ENCODE measurements around the gene DDX24. TPM values are rescaled to one million over a fixed set of nuclear protein-coding genes. Genes with fewer than 3 reads are reported as not detected.

DDX24 gene
- total RNA-seq, 1 experiment from 2014 or later = 174 TPM

GRCh38 chr14:94126419-94126677 is 45.3 kb upstream of the DDX24 start (continued):
- TF ChIP-seq ZNF317 (CRISPR knock-in tag; IDR thresholded peaks at IDR 0.05; ENCODE audit: borderline replicate concordance, low read depth) (no peak), NFE2L1 (CRISPR knock-in tag; IDR thresholded peaks at IDR 0.05) (no peak), ZNF138 (CRISPR knock-in tag; conservative IDR thresholded peaks at IDR 0.05) (no peak), GRHL2 (CRISPR knock-in tag; IDR thresholded peaks at IDR 0.05; ENCODE audit: insufficient replicate concordance, severe bottlenecking) (no peak), MYBL2 (CRISPR knock-in tag; IDR thresholded peaks at IDR 0.05) (no peak), GTF2I (CRISPR knock-in tag; conservative IDR thresholded peaks at IDR 0.05) (no peak), FOXK1 (CRISPR knock-in tag; IDR thresholded peaks at IDR 0.05) (no peak)

- Mint-ChIP-seq H3K4me3 (no peak overlapping the region), H3K9me3 (peaks cover 3% of the 10 kb centered on the region), H3K36me3 (no peaks in the 10 kb centered on the region), H3K4me1 (peaks cover 11% of the 10 kb centered on the region), H3K27ac (no peak overlapping the region), H3K27me3 (ENCODE audit: low read depth) (peaks cover 12% of the 10 kb centered on the region)
- TF ChIP-seq E2F4 (CRISPR knock-in tag; IDR thresholded peaks at IDR 0.05; ENCODE audit: borderline replicate concordance, low read depth) = no peak
- POLR2A ChIA-PET = no interaction called here
- ATAC-seq (no peak), DNase-seq (ENCODE audit: low spot score) (no peak)
- CTCF ChIA-PET = interaction anchor here (1.6 kb wide), 1 partner anchor 10 kb away, joined by 5 read pairs; no protein-coding TSS in a partner anchor
These were observed 44.8 kb upstream of the DDX24 start for GRCh38 chr14:94125659-94126418.

- TF ChIP-seq HMGA2 (CRISPR knock-in tag; IDR thresholded peaks at IDR 0.05) (no peak), E2F1 (CRISPR knock-in tag; IDR thresholded peaks at IDR 0.05) (no peak), EMX1 (CRISPR knock-in tag; IDR thresholded peaks at IDR 0.05) (no peak), ZNF219 (CRISPR knock-in tag; IDR thresholded peaks at IDR 0.05; ENCODE audit: borderline replicate concordance) (no peak)
- CTCF ChIA-PET = interaction anchor here (0.6 to 1.6 kb wide), 2 partner anchors 12 to 89 kb away, joined by 3 to 5 read pairs; no protein-coding TSS in a partner anchor
- peaks cover 10% of the 10 kb centered on the region for H3K9me3 Mint-ChIP-seq
- DNase-seq (ENCODE audit: low spot score) = no peak
- H3K4me1 Mint-ChIP-seq = peaks cover 7% of the 10 kb centered on the region
- no peak overlapping the region for H3K4me3 Mint-ChIP-seq
- ATAC-seq = no peak
- H3K27ac Mint-ChIP-seq = no peak overlapping the region
- POLR2A ChIA-PET = interaction anchor here (0.9 kb wide), 1 partner anchor 73 kb away, joined by 3 read pairs; no protein-coding TSS in a partner anchor
- H3K27me3 Mint-ChIP-seq (ENCODE audit: low read depth) = peaks cover 18% of the 10 kb centered on the region
- H3K36me3 Mint-ChIP-seq = no peaks in the 10 kb centered on the region
These were observed 43.8 kb upstream of the DDX24 start for GRCh38 chr14:94124582-94125377.

GRCh38 chr14:94123868-94124267 is 42.9 kb upstream of the DDX24 start:
- CTCF ChIA-PET = no interaction called here
- H3K9me3 Mint-ChIP-seq = peaks cover 14% of the 10 kb centered on the region
- H3K4me3 Mint-ChIP-seq = no peak overlapping the region
- DNase-seq (ENCODE audit: low spot score) = no peak
- POLR2A ChIA-PET = no interaction called here
- H3K36me3 Mint-ChIP-seq = no peaks in the 10 kb centered on the region
- ATAC-seq = no peak
- H3K27ac Mint-ChIP-seq = no peak overlapping the region
- H3K4me1 Mint-ChIP-seq = peaks cover 5% of the 10 kb centered on the region
- peaks cover 22% of the 10 kb centered on the region for H3K27me3 Mint-ChIP-seq (ENCODE audit: low read depth)
- no peak for TF ChIP-seq ZNF425 (CRISPR knock-in tag; conservative IDR thresholded peaks at IDR 0.05)
- TF ChIP-seq ZNF532 (CRISPR knock-in tag; IDR thresholded peaks at IDR 0.05; ENCODE audit: borderline replicate concordance) = no peak
- TF ChIP-seq RELA (CRISPR knock-in tag; IDR thresholded peaks at IDR 0.05; ENCODE audit: borderline replicate concordance) = no peak
- no peak for TF ChIP-seq TEAD4 (CRISPR knock-in tag; IDR thresholded peaks at IDR 0.05)
- no peak for TF ChIP-seq ZNF396 (CRISPR knock-in tag; IDR thresholded peaks at IDR 0.05; ENCODE audit: borderline replicate concordance)
- TF ChIP-seq ERG (CRISPR knock-in tag; IDR thresholded peaks at IDR 0.05) = no peak

Data from WTC11 (cell line).